ENCODE measurements around the gene BIRC6.
"Not testable (repeated sequence)": the region's sequence is repeated elsewhere in the genome, so short reads cannot be mapped to it uniquely, and the experiment has no call there.

BIRC6 gene

DNA sequence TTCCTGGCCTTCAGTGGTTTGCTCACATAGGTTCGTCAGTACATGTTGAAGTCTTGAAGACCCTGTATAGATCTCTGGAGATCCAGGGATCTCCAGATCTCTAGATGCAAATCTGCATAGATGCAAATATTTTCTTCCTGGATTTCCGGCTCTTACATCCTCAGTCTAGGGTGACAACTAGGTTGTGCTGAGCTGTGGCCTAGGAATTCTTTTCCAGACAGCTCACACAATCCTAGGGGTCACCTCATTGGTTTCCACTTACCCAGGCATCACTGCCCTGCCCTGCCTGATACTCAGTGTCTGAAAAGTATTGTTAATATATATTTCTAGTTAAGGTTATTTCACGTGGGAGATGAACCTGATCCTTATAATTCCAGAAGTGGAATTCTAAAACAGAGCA, 165.9 kb downstream of the BIRC6 start:
- DNase-seq, result no peak

DNA sequence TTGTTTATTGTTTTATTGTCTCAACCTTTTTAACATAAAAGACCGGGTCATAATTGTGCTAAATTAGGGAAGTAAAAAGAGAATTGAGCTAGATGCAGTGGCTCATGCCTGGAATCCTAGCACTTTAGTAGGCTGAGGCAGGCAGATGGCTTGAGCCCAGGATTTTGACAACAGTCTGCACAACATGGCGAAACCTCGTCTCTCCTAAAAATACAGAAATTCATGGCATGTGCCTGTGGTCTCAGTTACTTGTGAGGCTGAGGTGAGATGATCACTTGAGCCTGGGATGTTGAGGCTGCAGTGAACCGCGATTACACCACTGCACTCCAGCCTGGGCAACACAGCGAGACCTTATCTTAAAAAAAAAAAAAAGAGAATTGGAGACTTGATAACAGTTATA, 166.9 kb downstream of the BIRC6 start:
- no peak for DNase-seq

DNA sequence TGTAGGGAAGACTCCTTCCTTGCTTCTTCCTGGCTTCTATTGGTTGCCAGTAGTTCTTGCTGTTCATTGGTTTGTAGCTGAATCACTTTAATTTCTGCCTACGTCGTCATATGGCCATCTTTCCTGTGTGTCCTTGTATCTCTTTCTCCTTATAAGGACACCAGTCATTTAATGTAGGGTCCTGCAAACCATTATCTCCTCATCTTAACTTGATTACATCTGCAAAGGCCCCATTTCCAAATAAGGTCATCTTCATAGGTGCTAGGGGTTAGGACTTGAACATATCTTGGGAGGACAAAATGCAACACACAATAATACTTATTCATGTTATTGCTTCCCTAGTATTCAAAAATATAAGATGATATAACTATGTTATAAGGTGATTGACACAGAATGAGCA, 175.5 kb downstream of the BIRC6 start:
- no peak for DNase-seq

DNA sequence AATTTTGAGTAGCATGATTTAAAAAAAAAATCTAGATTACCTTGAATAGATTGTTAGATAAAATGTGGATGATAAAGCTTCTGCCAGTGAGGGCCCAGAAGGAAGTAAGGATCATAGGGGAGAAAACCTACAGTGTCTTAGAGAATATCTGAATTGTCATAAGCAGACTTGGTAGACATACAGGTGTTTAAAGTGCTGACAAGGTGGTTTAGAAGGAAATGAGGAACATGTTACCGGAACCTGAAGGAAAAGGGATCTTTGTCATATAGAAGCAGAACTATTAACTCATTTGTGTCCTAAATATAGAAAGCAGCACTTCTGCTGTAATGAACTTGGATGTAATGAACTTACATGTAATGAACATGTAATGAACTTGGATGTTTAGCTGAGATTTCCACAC, 176.1 kb downstream of the BIRC6 start:
- no peak for DNase-seq

DNA sequence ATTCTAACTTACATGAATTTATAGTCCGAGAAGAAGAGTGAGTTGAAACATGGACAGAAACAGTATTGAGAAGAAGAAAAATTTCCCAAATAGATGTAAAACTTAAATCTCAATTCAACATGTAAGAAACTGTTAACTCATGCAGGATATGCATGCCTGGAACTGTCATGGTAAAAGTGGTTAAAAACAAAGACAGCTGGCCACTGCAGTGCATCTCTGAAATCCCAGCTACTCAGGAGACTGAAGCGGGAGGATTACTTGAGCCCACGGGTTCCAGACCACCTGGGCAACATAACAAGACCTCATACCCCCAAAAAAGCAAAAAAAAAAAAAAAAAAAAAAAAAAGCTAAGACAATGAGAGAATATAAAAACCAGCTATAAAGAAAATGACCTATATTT, 178.0 kb downstream of the BIRC6 start:
- DNase-seq, result no peak

DNA sequence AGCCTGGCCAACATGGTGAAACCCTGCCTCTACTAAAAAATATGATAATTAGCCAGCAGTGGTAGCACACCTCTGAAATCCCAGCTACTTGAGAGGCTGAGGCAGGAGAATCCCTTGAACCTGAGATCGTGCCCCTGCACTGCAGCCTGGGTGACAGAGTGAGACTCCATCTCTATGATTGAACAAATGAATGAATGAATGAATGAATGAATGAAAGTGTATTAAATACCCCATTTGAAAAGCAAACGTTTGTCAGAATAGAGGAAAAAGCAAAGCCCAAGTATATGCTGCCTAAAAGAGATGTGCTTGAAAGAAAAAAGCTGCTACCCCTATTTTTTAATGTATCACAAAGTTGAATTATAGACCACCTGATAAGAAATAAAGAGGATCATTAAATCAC, 181.9 kb downstream of the BIRC6 start:
- DNase-seq, result no peak

DNA sequence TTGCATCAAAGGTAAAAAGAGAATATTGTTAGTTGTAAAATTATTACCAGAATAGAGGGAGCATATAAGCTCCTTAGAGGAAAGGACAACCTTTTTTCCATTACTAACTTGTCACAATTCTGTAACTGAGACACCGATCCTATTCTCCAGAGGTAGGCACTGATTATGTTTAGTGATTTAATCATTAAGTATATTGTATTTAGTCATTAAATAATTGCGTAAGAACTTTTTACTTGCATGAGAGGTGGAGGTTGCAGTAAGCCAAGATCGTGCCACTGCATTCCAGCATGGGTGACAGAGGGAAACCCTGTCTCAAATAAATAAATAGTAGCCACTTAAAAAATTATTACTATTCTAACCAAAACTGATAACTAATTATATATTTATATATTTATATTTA, 195.7 kb downstream of the BIRC6 start:
- DNase-seq, result not testable (repeated sequence)

DNA sequence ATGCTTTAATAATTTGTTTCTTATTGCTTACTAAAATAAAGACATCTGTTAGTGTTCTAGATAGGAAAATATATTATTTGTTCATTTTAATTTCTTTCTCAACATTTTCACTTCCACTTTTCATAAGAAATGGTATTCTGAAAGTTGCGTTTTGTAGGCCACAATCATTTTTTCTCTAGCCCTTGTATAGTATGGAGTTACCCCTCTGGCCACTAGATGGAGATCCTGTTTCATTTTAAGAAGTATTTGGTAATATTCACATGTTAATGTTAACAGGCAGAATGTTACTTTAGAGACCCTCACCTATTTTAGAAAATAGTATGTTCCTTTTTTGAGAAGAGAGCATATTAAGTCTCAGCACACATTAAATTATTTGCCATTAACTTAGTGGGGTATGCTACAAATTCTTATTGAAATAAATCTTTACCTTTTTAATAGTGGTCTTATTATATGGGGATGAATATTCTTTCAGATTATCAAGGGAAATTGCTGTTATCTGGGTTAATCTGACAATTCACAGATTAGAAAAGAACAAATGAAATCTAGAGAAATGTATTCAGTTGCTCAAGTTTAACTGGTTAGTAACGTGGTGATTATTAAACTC, 197.1 kb downstream of the BIRC6 start:
- peak; percentile 28 for DNase-seq

DNA sequence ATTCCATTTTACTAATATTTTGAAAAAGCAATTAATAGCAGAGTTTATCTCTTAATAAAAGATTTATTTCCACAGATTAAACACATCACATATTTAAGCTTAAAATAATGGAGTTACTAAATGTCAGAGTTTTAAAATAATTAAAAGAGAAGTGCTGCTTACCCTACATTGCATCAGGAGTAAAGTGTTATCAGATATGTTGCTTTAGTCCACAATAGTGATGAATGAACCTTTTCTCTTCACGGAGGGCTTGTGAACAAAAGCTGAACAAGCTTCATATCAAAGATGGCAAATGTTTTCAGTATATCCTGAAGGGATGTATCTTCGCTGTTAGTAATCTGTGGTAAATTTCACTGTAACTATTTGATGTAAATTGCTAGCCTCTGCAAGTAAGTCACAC, 201.7 kb downstream of the BIRC6 start:
- no peak for DNase-seq

DNA sequence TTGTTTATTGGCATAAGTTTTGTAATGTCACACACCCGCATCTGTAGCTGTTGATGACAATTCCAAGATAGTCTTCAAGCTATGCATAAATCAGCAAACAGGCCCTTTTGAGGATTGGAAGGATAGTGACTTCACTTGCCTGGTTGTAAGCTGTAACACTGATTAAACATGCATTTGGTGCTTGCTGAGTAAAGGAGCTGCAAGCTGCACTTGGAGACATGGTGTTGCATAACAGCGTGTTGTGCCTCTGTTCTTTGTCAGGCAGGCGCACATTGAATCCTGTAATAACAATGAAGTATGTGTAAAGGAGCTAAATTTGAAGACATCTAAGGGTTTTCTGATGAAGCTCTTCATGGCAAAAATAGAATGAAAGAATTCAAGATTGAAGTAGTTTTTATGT, 202.3 kb downstream of the BIRC6 start:
- no peak for DNase-seq

DNA sequence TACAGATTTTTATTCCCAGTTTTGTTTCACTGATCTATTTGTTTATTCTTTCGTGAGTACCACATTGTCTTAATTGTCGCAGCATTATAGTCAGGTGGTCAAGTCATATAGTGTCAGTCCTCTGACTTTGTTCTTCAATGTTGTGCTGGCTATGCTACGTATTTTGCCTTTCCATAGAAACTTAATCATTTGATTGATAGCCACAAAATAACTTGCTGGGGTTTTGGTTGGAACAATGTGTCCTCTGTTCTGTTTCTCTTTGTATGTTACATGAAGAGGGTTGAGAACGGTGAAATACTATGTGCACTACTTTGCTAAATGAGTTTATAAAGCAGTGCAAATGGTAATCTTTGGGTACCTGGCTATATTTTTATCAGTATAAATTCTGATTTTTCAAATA, 206.1 kb downstream of the BIRC6 start:
- no peak for DNase-seq

DNA sequence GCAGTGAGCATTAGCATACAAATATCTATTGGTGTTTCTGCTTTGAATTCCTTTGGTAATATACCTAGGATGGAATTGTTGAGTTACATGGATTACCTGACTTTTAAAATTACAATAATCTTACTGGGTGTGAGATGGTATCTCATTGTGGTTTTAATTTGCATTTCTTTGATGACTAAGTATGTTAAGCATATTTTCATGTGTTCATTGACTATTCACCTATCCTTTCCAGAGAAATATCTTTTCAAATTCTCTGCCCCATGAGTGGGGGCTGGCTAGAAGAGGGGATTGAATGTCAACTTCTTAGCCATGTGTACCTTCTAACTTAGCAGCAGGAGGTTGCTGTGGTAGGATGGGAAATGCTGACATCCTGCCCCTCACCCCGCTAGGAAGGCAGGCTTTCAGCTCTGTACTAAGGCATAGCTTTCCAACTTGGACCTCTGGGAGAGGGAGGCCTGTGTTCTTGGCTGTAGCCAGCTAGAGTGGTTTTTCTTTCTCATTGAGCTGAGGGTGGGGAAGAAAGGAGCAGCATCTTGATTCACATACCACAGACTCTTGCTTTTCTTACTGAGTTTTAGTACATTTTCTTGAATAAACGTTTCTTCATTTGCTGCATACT, 207.7 kb downstream of the BIRC6 start:
- DNase-seq, result no peak

DNA sequence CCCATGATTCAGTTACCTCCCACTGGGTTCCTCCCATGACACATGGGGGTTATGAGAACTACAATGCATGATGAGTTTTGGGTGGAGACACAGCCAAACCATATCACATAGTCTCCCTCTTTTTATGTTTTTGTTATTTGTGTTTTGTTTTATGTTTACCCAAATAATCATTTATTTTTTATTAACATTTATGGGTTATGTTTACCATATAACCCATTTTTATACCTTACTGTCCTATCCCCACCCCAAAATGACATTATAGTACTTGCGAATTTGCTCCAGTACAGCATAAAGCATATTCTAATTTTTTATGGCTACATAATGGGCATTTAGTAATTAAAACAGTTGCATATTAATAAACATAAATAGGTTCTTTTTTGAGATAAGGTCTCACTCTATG, 209.1 kb downstream of the BIRC6 start:
- no peak for DNase-seq

DNA sequence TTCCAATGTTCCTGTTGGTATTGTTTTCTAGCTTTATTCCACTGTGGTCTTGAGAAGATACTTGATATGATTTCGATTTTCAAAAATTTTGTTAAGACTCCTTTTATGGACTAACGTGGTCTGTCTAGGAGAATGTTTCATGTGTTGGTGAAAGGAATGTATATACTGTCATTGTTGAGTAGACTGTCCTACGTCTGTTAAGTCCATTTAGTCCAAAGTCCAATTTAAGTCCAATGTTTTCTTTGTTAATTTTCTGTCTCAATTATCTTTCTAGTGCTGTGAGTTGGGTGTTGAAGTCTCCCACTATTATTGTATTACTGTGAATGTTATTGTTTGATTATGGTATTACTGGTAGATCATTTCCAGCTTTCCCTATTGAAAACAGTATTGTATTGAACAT, 215.2 kb downstream of the BIRC6 start:
- DNase-seq, result no peak

DNA sequence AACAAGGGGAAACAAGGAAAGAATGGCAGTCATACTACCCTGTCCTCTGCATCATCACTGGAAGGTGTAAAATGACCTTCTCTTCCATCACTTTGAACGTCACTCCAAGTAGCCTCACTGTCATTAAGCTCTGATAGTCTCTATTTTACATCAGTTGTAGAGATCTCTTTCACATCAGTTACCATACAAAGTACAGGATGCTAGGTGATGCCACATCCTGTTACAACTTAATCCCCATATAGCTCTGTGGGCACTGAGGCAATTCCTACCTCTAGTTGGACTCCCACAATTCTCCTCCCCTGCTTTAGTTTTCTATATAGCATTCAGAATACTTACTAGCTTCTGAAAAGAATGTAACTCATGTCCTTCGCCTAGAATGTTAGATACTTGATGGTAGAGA, 215.9 kb downstream of the BIRC6 start:
- DNase-seq, result no peak

DNA sequence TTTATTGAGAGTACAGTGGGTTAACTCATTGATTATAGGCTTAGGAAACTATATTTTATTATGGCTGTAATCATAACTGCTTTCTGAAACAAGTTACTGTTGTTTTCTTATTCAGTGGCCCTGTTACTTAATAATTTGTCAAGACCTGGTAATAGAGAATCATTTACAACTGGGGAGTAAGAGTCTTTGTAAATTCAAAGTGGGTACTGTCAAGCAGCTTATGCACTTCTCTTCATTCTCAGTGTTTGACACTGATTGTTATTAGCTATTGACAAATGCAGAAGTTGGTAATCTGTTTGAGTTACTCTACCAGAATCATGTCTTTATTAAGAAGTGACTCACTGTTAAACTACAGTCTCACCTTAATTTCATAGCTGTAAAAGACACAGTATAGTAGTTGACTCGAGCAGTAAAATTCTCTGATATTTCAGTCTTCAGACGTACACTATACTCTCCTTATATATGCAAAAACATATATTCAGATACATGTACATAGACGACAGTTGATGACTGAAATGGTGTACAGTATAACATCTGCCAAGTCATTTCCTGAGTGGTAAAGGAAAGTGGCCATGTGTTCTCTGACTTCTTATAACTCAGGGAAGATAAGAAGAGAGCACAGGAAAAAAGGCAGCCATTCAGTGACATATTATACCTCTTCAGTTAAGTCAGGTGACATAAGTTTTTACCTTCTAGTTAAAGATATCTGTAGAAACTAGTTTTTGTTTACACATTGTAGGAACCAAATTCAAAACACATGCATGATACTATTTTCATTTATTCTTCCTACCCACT, 235.0 kb downstream of the BIRC6 start:
- no peak for DNase-seq

DNA sequence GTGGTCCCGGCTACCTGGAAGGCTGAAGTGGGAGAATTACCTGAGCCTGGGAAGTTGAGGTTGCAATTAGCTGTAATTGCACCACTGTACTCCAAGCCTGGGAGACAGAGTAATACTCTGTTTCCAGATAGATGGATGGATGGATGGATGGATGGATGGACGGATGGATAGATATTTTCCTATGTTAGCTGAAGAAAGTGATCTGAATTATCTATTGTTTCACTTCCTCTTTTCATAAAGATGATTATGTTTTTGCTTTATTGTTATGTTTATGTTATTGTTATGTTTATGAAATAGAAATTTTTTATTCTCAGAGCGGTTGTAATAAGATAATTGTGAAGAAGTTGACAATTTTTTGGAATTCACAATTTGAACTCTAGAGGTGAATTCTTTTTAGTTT, 237.8 kb downstream of the BIRC6 start:
- DNase-seq, result no peak

DNA sequence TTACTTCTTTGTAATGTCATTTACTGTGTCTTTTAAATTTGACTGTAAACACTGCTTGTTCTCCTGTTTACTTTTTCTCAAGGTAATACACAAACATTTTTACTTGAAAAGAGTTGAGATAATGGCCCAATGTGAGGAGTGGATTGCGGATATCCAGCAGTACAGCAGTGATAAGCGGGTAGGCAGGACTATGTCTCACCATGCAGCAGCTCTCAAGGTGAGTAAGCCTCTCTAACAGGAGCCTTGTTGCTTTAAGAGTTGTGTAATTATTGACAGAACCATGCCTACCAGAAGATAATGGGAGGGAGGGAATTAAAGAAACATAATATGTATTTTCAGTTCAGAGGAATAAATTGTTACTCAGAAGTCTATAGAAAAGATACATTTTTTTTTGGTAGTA, 254.5 kb downstream of the BIRC6 start:
- no peak for DNase-seq

DNA sequence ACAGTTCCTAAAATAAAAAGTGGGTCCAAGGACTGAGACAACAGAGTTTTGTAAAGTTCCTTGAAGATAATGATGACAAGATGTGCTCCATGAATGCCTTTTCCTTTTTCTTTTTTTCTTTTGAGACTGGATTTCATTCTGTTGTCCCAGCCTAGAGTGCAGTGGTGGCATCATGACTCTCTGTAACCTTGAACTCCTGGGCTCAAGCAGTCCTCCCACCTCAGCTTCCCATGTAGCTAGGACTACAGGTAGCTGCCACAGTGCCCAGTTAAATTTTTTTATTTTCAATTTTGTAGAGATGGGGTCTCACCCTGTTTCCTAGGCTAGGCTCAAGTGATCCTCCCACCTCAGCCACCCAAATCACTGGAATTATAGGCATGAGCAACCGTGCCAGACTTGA, 254.9 kb downstream of the BIRC6 start:
- no peak for DNase-seq

DNA sequence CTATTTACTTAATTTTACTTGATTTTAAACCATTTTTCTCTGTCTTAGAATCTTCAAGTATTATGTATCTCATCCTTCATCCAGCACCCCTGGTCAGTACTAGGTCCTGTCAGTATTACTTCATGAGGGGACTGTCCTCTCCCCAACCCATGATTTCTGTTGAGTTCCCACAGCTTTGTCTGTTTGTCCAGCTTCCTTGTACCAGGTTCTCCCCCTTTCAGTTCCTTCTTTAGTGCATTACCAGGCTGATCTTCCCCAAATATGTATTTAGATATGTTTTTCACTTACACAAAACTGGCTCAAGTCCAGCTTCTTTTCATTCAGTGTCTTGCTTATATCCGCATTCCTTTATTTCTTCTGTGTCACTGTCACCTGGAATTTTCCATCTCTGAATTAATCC, 257.3 kb downstream of the BIRC6 start:
- DNase-seq, result no peak

DNA sequence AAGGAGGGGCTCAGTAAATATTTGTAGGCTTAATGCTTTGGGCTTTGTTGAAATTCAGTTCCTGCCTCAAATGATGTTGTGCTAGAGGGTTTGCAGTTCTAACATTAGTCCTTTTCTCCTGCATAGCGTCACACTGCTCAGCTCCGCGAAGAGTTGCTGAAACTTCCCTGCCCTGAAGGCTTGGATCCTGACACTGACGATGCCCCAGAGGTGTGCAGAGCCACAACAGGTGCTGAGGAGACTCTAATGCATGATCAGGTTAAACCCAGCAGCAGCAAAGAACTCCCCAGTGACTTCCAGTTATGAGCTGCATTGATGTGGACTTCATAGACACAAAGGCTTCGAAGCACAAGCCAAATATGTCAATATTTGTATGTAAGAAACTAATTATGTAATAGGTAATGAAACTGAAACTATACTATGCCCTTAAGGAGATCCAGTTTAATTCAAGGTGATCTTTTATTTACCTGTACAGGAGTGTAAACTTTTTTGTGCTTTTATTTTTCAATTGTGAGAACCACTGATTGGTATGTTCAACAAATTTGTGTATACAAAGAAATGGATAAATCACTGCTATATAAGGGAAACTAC, 260.9 kb downstream of the BIRC6 start:
- DNase-seq, result no peak

DNA sequence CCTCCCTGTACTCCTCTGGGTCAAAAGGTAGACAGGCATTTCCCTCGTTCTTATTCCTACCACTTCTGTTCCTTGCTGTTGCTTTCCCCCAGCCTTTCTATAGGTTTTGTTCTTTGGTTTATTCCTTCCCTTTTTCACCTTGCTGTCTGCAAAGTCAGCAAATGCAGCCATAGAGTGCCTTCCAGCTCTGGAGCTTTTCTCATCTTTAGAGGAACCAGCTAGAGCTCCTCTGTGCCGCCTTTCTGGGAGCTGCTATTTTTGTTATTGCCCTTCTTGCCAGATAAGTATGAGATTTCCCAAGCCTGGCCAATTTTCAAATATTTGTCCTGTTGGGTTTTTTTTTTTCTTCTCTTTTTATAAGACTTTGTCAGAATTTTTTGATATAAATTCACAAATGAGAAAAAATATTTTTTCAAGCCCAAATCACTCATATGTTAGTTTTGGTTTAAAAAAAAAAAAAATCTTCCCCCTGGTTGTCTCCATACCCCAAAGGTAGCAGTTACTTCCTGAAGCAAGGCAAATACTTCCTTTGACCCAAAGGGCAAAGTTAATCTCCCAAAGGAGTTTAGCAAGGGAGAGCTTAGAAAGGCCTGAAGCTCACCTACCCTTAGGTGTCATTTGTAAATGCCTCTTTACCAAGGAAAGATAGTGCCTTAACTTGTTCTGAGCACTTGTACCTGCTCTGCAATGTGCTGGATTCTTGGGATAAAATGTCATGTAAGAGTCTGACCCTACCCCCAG, 265.9 kb downstream of the BIRC6 start:
- no peak for DNase-seq

DNA sequence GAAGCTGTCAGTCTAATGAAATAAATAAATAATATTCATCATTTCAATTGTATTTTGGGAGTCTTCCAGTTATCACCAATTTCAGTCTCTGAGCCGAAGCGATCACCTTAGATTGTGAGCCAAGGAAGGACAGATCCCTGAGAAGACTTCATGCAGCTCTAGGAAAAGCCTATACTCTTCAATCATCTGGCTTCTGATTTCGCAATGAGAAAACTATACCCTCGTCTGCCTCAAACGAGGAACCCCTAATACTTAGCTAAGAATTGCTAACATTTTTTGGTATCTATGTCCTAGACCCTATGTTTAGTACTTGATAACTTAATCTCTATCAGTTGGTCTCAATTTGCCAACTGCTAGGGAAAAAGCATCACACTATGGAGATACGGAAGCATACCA, 266.5 kb downstream of the BIRC6 start:
- no peak for DNase-seq

DNA sequence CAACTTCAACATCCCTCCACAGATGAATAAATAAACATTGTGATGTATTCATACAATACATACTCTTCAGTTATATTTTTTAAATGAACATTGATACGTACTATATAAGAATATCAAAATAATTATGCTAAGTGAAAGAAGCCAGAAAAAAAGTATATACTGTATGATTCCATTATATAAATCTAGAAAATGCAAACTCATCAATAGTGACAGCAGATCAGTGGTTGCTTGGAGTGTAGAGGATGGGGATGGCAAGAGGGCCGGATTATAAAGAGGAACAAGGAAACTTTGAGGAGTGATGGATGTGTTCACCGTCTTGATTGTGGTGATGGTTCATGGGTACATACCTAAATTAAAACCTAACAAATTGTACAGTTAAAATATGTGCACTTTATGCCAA, 268.0 kb downstream of the BIRC6 start:
- no peak for DNase-seq

Data from NCI-H1092 treated with DMSO at 0.1 percent for 48 hours (cell line).